Sigmoid colon (tissue), 4 donors: Measurements from ENCODE around the gene PIF1.

ENCODE experiments used
- EP300 ChIP-seq, 4 donors: sonication (generic); formaldehyde crosslinking; IDR thresholded peaks; one replicate each; pipeline ENCODE4 v1.6.1; 2017; ENCODE audit warnings: antibody characterized with exemption in 4 of 4
- TF ChIP-seq, protein P1 (sequence below), 4 experiments: fragments of 450-650 bp in 3 of 4; fragments of 200-600 bp in 1 of 4; IDR thresholded peaks; one replicate each; pipeline ENCODE4 v1.5.1; 2016 to 2019; ENCODE audit warnings: antibody characterized with exemption in 4 of 4, mild to moderate bottlenecking in 3 of 4, moderate library complexity in 2 of 4

GRCh38 chr15:64825431-64826294, at the start of gene PIF1:
- TF ChIP-seq, protein P1, sequence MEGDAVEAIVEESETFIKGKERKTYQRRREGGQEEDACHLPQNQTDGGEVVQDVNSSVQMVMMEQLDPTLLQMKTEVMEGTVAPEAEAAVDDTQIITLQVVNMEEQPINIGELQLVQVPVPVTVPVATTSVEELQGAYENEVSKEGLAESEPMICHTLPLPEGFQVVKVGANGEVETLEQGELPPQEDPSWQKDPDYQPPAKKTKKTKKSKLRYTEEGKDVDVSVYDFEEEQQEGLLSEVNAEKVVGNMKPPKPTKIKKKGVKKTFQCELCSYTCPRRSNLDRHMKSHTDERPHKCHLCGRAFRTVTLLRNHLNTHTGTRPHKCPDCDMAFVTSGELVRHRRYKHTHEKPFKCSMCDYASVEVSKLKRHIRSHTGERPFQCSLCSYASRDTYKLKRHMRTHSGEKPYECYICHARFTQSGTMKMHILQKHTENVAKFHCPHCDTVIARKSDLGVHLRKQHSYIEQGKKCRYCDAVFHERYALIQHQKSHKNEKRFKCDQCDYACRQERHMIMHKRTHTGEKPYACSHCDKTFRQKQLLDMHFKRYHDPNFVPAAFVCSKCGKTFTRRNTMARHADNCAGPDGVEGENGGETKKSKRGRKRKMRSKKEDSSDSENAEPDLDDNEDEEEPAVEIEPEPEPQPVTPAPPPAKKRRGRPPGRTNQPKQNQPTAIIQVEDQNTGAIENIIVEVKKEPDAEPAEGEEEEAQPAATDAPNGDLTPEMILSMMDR (IDR thresholded peaks at IDR 0.05) = no peak
- TF ChIP-seq EP300 (IDR thresholded peaks at IDR 0.05) = no peak
